OCI-LY7 (cell line): ENCODE measurements around the gene CA12. TPM values are rescaled to one million over a fixed set of nuclear protein-coding genes. Genes with fewer than 3 reads are reported as not detected.

Experiments
- BruUV-seq: library from RNA; stranded (reverse); fragments of 400-500 nt; replicated peaks from 2 replicates; lab custom pipeline; 2021; lab: Mats Ljungman, UMichigan
- CTCF ChIA-PET: fragments of 300-600 bp; sonication (Branson Sonifier 250); formaldehyde crosslinking; loops from one replicate; lab custom pipeline; 2022; ENCODE audit warnings: antibody characterized with exemption; ENCODE audit not compliant: unreplicated experiment; lab: Charles Lee
- POLR2A ChIA-PET: fragments of 300-600 bp; sonication (Branson Sonifier 250); formaldehyde crosslinking; loops from one replicate; lab custom pipeline; 2022; ENCODE audit warnings: antibody characterized with exemption; lab: Charles Lee
- DNase-seq: peaks from one replicate; pipeline ENCODE4 v3.0.0-alpha.2; 2015; ENCODE audit warnings: low spot score
- H2AFZ ChIP-seq: fragments of 200-600 bp; sonication (generic), shearing (Covaris generic); 2 replicates; pipeline ENCODE4 v1.6.1; 2014; ENCODE audit warnings: mild to moderate bottlenecking, antibody characterized with exemption, low read length, moderate library complexity
- H3K27ac ChIP-seq: fragments of 200-600 bp; sonication (generic); 2 replicates; pipeline ENCODE4 v1.5.1; 2014; ENCODE audit warnings: mixed run types, low read depth, mild to moderate bottlenecking, moderate library complexity, low read length, inconsistent platforms; ENCODE audit not compliant: poor library complexity, severe bottlenecking
- H3K36me3 ChIP-seq: fragments of 200-600 bp; sonication (generic); 2 replicates; pipeline ENCODE4 v1.6.1; 2014; ENCODE audit warnings: mild to moderate bottlenecking, antibody characterized with exemption, low read length, moderate library complexity, mixed read lengths; ENCODE audit not compliant: insufficient read depth
- H3K4me1 ChIP-seq: fragments of 200-600 bp; sonication (generic); 2 replicates; pipeline ENCODE4 v1.5.1; 2014; ENCODE audit warnings: mild to moderate bottlenecking, low read length; ENCODE audit not compliant: insufficient read depth, poor library complexity, severe bottlenecking
- H3K4me2 ChIP-seq: fragments of 200-600 bp; sonication (generic); 2 replicates; pipeline ENCODE4 v1.6.1; 2014; ENCODE audit warnings: mild to moderate bottlenecking, low read length
- H3K4me3 ChIP-seq: fragments of 200-600 bp; sonication (generic); 2 replicates; pipeline ENCODE4 v1.5.1; 2014; ENCODE audit warnings: mild to moderate bottlenecking, low read depth, low read length; ENCODE audit not compliant: poor library complexity, severe bottlenecking
- H3K79me2 ChIP-seq: fragments of 200-600 bp; sonication (generic); 2 replicates; pipeline ENCODE4 v1.6.1; 2016; ENCODE audit warnings: low read depth, mild to moderate bottlenecking, low read length, moderate library complexity, mixed read lengths; ENCODE audit not compliant: insufficient read depth
- H3K9me2 ChIP-seq: fragments of 200-600 bp; sonication (generic); 2 replicates; pipeline ENCODE4 v1.6.1; 2016; ENCODE audit warnings: mild to moderate bottlenecking, low read length, mixed read lengths; ENCODE audit not compliant: insufficient read depth
- H3K9me3 ChIP-seq: fragments of 200-600 bp; sonication (generic); 2 replicates; pipeline ENCODE4 v1.6.1; 2014; ENCODE audit warnings: mild to moderate bottlenecking, mixed run types, low read length, mixed read lengths
- H4K20me1 ChIP-seq: fragments of 200-600 bp; sonication (generic); 2 replicates; pipeline ENCODE4 v1.6.1; 2014; ENCODE audit warnings: mild to moderate bottlenecking, antibody characterized with exemption, low read length, moderate library complexity, mixed read lengths; ENCODE audit not compliant: insufficient read depth
- EZH2phosphoT487 ChIP-seq: fragments of 200-600 bp; sonication (generic); IDR thresholded peaks from 2 replicates; pipeline ENCODE4 v1.6.1; 2018; ENCODE audit warnings: low read depth, borderline replicate concordance, mild to moderate bottlenecking, mixed run types, antibody characterized with exemption, low read length, moderate library complexity, mixed read lengths
- intact Hi-C: fragments of 100-400 bp; cut with micrococcal nuclease; formaldehyde crosslinking; loops from one replicate; pipeline ENCODE4 v1.10.0; 2022; ENCODE audit not compliant: unreplicated experiment
- total RNA-seq, 2 experiments: library from RNA; depleted of rRNA in 1 of 2; stranded (reverse); fragments of >200 nt in 1 of 2; shearing (Covaris generic) in 1 of 2; gene quantifications; 2 replicates each; pipeline ENCODE4 v1.2.3, GENCODE V29; 2014 to 2022
- TF ChIP-seq, protein P1 (sequence below): fragments of 200-600 bp; sonication (generic); conservative IDR thresholded peaks from 2 replicates; pipeline ENCODE4 v1.5.1; 2014; ENCODE audit warnings: mild to moderate bottlenecking, antibody characterized with exemption, low read length, moderate library complexity, mixed read lengths

Gene CA12
- total RNA-seq, 2 experiments from 2014 or later, result not detected

- Histone ChIP-seq H3K9me3 (no peaks in the 10 kb centered on the region), H3K4me3 (no peak overlapping the region), H4K20me1 (no peaks in the 10 kb centered on the region), H3K36me3 (no peaks in the 10 kb centered on the region), H3K9me2 (no peaks in the 10 kb centered on the region), H3K79me2 (no peaks in the 10 kb centered on the region), H3K4me2 (no peak overlapping the region), H3K27ac (no peak overlapping the region), H3K4me1 (no peaks in the 10 kb centered on the region), H2AFZ (no peak overlapping the region)
- no TSS peak for BruUV-seq
- ChIA-PET CTCF (no interaction called here), POLR2A (interaction anchor here (0.6 kb wide), 1 partner anchor 243 kb away, joined by 3 read pairs; no protein-coding TSS in a partner anchor)
- no peak for DNase-seq
- no peak for TF ChIP-seq EZH2phosphoT487
- TF ChIP-seq, protein P1, sequence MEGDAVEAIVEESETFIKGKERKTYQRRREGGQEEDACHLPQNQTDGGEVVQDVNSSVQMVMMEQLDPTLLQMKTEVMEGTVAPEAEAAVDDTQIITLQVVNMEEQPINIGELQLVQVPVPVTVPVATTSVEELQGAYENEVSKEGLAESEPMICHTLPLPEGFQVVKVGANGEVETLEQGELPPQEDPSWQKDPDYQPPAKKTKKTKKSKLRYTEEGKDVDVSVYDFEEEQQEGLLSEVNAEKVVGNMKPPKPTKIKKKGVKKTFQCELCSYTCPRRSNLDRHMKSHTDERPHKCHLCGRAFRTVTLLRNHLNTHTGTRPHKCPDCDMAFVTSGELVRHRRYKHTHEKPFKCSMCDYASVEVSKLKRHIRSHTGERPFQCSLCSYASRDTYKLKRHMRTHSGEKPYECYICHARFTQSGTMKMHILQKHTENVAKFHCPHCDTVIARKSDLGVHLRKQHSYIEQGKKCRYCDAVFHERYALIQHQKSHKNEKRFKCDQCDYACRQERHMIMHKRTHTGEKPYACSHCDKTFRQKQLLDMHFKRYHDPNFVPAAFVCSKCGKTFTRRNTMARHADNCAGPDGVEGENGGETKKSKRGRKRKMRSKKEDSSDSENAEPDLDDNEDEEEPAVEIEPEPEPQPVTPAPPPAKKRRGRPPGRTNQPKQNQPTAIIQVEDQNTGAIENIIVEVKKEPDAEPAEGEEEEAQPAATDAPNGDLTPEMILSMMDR, result no peak
- intact Hi-C loops, result no loop called here
Measured at GRCh38 chr15:63388511-63388910, 6.9 kb upstream of the CA12 start.

GRCh38 chr15:63387748-63388493 lies 6.3 kb upstream of the CA12 start:
- no peak overlapping the region for H2AFZ ChIP-seq
- POLR2A ChIA-PET, result interaction anchor here (0.6 kb wide), 1 partner anchor 242 kb away, joined by 3 read pairs; no protein-coding TSS in a partner anchor
- no peaks in the 10 kb centered on the region for H3K4me1 ChIP-seq
- H3K36me3 ChIP-seq, result no peaks in the 10 kb centered on the region
- H4K20me1 ChIP-seq, result no peaks in the 10 kb centered on the region
- no peak for DNase-seq
- H3K9me2 ChIP-seq, result no peaks in the 10 kb centered on the region
- no peak overlapping the region for H3K4me3 ChIP-seq
- H3K9me3 ChIP-seq, result no peaks in the 10 kb centered on the region
- intact Hi-C loops, result no loop called here
- no peak overlapping the region for H3K4me2 ChIP-seq
- BruUV-seq, result no TSS peak
- no peak overlapping the region for H3K27ac ChIP-seq
- CTCF ChIA-PET, result no interaction called here
- TF ChIP-seq, protein P1, result no peak
- TF ChIP-seq EZH2phosphoT487, result no peak
- no peaks in the 10 kb centered on the region for H3K79me2 ChIP-seq

GRCh38 chr15:63385911-63386531 lies 4.4 kb upstream of the CA12 start:
- BruUV-seq, result no TSS peak
- no peaks in the 10 kb centered on the region for H4K20me1 ChIP-seq
- DNase-seq, result no peak
- H3K36me3 ChIP-seq, result no peaks in the 10 kb centered on the region
- H3K9me3 ChIP-seq, result no peaks in the 10 kb centered on the region
- CTCF ChIA-PET, result no interaction called here
- no peaks in the 10 kb centered on the region for H3K9me2 ChIP-seq
- intact Hi-C loops, result no loop called here
- no peak overlapping the region for H3K27ac ChIP-seq
- H3K4me2 ChIP-seq, result no peak overlapping the region
- H2AFZ ChIP-seq, result no peak overlapping the region
- no peaks in the 10 kb centered on the region for H3K4me1 ChIP-seq
- POLR2A ChIA-PET, result no interaction called here
- TF ChIP-seq, protein P1, result no peak
- TF ChIP-seq EZH2phosphoT487, result no peak
- no peak overlapping the region for H3K4me3 ChIP-seq
- no peaks in the 10 kb centered on the region for H3K79me2 ChIP-seq
